Stimulated activated CD4-positive, alpha-beta T cell treated with anti-CD3 and anti-CD28 coated beads, TNF-alpha, amount 100 ng/mL, for 48 hours (primary cell): ENCODE results near the gene NKAIN2.
"Not testable (repeated sequence)": the region's sequence is repeated elsewhere in the genome, so short reads cannot be mapped to it uniquely, and the experiment has no call there.

ENCODE experiments used
- DNase-seq, 3 donors: peaks; one replicate each; pipeline ENCODE4 v3.0.0-alpha.2; 2020; ENCODE audit warnings: low read depth in 3 of 3

Gene NKAIN2

DNA sequence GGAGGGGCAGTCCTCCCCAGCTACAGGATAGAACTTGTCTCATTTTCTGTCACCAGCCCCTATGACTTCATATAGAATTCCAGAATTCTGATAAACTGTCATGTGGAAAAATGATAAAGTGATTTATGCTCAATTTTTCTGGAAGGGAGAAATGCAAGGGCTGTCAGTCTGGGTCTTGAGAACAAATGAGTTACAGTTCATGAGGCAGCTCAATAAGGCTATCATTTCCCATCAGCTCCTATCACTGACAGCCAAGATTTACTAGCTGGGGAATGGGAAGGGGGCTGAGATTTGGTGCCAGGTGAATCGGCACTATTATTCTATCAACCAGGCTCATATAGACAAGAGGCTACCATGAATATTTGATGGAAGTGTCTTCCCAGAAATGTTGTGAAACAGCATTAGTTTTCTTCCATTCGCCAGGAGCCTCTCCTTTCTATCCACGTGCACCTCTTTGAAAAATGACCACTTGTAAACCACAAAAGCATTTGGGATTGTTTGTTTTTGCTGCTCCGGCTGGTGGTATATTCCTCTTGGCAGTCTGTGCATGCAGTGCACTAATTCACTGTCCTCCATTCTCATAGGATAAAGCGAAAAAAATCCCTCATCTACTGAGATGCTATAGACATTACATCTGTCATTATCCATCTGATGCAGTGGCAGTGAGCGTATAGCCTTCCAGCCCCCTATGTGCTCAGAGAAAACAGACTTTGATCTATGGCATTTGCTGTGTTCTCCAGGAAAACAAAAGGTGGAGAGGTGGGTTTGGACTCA lies 629.9 kb downstream of the NKAIN2 start:
- DNase-seq = no peak

DNA sequence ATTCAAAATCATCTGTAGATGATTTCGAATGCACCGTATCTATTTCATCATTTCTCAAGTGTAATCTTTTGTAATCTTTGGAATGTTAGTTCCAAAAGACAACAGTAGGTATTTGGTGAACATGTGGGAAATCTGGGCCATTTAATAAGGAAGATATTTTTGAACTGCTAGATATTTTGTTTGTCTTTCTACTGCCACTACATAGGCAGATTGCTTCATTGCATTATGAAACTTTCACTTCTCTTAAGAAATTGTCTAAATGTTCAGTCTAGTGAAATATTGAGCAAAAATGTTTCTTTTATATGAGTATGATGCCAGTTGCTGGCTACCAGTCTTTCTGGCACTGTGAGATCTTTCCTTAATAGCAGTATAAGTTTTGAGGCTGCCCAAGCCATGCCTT lies 630.8 kb downstream of the NKAIN2 start:
- no peak for DNase-seq

DNA sequence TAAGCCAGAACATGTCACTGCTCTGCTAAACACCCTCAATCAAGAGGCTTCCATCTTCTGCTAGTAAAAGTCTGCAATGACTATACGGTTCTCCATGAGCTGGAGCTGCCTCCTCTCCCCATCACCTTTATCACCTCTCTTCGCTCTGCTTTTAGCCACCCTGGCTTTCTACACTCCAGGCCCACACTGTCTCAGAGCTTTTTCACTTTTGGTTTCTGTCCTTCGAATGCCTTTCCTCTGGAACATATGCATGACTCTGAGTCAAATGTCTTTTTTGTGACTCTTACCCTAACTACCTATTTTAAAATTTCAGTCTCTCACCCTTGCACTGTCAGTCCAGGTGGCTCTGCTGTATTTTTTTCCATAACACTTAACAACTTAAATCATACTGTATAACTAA lies 633.1 kb downstream of the NKAIN2 start:
- no peak for DNase-seq

DNA sequence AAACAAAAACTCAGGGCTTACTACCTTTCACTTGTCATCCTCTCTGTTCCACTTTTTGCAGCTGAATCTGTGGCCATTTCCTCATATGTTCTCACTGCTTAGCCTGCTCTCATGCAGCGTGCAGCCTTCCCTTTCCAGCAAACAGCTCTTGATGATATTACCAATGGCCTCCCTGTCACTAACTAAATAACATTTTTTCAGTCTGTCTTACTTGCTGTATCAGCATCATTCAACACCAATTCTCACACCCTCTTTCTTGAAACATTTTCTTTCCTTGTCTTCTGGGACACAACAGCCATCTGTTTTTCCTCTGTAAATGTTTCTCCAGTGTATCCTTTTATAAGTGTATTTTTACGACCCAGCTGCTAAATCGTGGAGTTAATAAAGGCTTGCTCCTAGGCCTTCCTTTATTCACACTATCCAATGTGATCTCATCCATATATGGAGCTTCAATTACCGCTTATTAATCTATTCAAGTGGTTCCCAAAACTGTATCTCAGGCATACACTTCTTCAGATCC lies 634.9 kb downstream of the NKAIN2 start:
- no peak for DNase-seq

DNA sequence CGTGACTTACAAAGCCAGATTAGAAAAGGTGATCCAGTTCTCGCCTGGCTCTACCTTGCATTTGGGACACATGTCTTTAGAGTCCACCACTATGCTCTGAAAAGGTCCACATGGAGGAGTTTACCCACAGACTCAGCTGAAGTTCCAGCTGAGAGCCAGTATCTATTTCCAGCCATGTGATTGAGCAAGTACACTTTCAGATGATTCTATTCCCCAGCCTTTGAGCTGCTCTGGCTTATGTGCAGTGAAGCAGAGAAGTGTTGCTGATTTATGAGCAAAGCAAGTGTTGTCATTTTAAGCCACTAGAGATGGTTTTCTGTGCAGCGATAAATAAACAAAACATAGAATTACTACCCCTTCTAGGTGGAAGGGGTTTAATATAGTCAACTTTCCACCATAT lies 637.8 kb downstream of the NKAIN2 start:
- DNase-seq = no peak

DNA sequence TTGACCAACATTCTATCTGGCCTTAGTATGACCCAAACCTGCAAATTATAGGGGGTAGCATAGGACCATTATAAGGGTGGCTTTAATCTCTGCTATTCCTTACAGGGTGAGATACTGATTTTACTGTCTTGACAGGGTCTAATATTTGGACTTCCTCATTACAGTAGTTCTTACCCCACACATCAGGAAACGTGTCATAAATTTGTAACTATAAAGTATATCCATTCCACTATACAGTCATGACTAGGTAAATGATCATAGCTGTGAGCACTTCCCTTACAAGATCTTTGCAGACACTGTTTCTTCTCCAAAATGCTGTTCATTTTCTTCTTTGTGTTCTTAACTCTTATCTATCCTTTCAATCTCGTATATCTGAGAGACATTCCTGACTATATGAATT lies 639.9 kb downstream of the NKAIN2 start:
- DNase-seq = no peak

DNA sequence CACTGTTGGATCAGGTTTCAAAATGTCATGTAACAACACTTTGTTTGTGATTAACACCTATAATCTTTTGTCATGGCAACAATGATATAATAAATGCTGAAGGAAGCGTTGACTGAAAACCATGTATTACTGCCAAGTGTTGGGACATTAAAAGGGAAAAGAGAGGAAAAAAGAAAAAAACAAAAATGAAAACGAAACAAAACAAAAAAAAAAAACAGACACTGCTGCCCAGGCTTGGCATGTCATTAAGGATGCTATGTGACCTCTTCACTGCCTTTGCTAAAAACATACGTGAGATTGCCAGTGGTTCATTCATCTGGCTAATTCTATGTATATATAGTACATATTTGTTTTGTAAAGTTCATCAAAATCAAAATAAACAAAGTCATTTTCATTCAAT lies 641.9 kb downstream of the NKAIN2 start:
- DNase-seq = no peak

DNA sequence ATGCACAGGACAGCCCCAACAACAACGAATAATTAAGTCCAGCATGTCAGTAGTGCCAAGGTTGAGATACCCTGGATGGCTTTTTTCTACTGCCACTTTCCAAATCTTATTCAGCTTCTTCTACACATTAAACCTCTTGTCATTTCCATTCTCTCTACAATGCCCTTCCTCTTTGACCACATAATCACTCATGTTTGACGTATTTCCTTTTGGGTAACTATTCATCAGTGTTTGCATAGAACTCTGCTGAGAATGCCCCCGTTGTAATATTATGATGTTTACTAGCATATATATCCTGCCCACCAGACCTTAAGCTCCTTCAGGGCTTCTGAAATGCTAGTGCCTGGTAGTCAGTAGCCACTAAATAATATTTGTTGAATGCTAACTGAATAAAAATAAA lies 643.3 kb downstream of the NKAIN2 start:
- DNase-seq = no peak

DNA sequence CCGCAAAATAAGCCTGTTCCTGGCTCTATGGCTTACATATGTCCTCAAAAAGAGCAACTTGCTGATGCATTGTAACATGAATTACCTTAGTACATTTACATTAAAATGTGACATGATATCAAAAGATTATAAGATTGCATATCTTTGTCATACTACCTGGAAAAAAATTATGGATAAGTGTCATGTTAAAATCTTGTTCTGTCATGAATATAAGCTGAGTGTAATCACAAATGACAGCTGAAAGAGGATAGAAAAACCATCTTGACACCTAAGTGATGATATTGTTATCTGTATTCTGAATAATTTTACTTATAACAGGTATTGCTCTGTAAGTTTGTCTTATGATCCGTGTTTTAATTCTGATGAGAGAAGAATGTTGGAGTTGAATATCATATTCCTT lies 655.6 kb downstream of the NKAIN2 start:
- DNase-seq = no peak

DNA sequence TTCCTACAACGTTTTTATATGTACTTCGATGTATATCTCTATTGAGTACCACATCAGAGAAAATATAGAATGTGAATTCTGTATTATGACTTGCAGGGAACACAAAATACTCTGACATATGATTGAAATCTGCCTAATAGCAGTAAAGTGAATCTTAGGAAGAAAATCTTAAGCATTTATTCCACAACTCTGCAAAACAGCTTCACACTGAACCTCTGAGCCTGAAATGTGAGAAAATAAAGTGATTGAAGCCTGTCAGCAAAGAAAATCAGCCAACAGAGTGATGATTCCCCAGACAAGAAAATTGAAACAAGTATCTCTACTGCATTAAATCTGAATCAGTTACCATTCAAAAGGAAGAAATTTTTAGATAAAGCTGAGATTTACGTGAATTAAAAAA lies 659.1 kb downstream of the NKAIN2 start:
- no peak for DNase-seq

DNA sequence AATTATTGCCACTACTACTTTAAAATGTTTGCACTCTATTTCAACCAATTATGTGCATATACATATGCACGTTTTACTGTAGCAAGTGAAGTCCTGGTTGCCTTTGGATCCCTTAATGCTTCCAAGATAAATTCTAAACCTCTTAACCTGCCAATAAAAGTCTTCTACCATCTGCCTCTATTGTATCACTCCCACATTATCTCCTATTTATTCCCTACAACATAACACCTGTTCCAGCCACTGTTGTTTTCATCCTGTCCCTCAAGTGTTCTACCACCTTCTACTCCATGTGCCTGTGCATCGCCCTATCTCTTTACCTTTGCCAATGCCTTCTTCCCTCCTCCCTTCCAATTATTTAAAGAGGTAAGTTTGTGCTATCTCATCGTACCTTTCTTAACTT lies 659.6 kb downstream of the NKAIN2 start:
- DNase-seq = no peak

DNA sequence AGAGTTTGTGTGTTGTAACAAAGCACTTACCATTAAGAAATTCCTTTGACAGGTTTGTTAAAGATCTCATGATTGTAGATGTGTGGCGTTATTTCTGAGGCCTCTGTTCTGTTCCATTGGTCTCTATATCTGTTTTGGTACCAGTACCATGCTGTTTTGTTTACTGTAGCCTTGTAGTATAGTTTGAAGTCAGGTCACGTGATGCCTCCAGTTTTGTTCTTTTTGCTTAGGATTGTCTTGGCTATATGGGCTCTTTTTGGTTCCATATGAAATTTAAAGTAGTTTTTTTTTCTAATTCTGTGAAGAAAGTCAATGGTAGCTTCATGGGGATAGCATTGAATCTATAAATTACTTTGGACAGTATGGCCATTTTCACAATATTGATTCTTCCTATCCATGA lies 660.9 kb downstream of the NKAIN2 start:
- DNase-seq = not testable (repeated sequence)

DNA sequence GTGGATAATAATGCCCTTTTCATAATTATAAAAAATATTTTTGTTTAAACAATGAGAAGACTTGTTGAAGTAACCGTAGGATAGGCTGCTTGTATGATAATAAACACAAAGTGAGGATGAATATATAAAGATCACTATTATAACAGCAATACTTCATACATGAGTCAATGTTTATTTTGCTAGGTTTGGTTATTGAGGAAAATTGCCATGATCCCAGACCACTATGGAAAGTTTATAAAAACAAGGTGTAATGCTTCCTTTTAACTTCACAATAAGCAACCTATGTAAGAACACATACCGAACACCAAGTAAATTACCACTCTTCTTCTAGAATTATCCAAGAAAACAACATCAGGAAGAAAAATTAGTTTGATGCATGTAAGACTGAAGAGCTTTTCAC lies 663.3 kb downstream of the NKAIN2 start:
- DNase-seq = no peak

DNA sequence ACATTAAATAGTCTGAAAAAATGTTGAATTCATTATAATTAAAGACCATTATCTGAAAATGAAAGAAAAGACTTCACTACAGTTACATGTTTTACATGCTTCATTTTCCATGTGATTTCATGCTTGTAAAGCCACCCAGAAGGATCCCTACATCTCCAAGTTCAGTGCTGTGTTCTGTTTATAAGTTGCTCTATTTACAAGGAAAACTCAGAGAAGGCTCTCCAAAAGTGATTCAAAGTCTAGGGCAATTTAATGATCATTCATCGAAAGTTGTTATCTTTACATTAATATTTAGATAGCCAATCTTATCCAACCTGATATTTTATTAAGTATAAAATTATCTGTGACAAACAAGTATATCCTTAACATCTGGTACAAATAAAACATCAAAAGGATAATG lies 663.7 kb downstream of the NKAIN2 start:
- no peak for DNase-seq

DNA sequence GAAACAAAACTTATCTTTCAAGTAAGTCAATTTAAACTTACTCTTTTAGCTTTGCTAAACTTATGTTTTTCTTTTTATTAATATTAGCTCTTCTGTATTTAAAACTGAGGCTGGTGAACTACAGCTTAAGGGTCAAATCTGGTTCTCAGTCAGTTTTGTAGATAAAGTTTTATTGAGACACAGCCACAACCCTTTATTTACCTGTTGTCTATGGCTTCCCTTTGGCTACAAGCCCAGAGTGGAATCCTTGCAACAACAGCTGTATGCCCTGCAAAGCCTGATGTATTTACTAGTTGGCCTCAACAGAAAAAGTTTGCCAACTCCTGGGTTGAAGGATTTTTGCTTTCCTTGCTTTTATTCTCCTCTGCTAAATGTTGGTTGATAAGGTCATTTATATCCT lies 667.1 kb downstream of the NKAIN2 start:
- DNase-seq = no peak

DNA sequence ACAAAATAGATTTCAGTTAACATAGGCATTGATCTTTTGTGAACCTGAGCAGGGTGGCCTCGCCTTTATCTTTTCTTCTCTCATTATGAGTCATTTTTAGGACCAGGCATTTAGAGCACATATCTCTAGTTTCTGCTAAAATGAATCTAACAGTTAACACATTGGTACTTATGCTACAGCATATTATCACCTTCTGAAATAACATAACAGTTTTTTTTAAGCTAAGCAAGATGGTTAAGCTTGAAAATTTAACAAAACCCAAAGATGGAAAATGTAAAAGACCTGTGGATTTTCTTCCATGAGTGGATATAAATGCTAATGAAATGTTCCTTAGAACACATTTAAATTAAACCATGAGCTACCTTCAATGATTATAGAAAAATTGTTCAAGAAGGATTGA lies 671.5 kb downstream of the NKAIN2 start:
- DNase-seq = no peak

DNA sequence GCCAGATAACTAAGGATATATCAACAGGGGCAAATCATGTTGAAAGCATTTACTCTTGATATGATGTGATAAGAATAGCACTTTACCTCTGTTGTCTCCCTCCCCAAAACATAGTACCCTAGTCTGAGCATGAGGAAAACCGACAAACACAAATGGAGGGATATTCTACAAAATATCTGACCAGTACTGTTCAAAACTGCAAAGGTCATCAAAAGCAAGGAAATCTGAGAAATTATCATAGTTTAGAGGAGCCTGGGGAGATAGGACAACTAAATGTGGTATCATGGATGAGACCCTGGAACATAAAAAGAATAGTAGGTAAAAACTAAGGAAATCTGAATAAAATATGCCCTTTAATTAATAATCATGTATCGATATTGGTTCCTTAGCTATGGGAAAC lies 675.2 kb downstream of the NKAIN2 start:
- DNase-seq = no peak

DNA sequence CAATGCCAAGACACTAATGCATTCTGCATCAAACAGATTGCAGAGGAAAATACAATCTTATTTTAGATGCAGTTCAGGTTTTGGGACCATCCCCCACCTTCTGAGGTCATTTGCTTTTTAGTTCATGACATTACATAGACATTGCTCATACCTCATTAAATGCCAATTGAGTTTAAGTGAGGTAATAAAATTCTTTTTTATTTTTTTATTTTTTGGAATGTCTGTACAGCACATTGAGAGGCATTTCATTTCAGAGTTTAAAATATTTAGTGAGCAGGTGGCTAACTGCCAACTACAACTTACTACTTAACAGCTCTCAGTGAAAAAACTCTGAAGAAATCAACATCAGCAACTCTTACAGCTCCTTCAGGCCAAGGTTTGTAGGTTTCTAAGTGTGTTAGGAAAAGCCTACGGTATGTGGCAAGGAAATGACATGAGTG lies 676.3 kb downstream of the NKAIN2 start:
- no peak for DNase-seq

DNA sequence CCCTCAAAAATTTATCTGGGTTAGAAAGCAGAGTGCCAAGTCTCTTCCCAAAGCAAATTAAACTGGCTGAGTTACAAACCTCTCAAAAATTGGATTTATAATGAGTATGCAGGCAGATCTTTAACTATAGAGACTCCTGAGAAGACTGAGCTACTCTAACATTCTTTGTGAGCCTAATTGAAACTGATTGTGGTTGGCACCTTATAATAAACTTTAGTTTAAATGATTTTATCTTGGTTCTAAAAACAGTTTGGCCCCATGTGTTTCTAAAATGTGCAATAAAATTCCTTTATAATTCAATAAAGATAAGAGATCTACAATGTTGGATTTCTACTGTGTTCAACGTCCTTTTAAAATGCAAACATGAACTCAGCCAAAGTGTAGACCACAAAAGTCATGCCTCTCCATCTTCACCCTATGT lies 678.4 kb downstream of the NKAIN2 start:
- DNase-seq = no peak

DNA sequence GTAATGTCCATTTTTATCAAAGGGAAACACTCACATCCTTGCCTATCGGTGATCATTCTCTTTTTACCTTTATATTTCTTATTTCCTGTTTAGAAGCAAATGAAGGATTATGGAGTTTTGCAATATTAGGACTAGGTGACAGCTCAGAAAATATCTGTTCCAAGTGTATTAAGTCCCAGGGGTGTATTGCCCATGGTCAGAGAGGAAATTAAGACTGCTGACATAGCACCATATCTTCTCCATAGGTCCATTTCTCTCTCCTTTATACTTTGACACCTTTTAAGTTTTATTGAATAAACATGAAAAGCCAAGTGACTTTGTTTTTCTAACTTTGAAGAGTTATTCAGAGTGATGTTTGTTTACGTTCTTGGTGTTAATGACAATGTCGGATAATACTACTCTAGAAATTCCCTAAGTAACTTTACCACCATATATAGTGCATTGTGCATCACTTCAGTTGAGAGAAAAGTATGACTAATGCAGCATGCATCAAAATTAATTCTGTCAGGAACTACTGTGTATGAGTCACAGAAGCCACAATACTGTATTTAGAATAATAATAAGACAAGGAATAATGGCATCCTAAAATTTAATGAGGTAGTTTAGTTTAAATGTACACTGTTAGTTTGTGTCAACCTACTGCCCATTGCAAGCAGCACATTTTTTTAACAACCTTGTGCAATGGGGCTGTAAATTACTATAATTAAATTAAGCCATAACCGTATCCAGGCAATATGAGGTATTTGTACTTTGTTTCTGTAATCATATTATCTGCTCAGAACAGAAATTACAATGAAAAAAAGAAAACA lies 684.2 kb downstream of the NKAIN2 start:
- DNase-seq = no peak

DNA sequence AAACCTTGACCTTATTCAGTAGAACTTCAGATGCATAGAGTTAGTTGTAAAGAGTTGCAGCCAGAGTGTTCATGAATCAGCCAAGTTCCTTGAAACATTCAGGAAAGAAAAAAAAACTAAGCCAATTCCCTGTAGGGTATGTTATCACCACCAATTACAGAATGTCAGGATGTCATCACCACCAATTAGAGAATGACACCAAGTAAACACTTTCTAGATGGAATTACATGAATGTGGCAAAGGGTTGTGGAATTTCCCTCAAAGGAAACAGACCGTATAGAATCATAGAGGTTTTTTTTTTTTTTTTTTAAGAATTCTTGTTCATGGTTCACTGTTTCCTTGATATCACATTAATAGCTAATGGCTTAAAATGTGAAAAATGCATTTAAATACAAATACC lies 686.5 kb downstream of the NKAIN2 start:
- DNase-seq = no peak

DNA sequence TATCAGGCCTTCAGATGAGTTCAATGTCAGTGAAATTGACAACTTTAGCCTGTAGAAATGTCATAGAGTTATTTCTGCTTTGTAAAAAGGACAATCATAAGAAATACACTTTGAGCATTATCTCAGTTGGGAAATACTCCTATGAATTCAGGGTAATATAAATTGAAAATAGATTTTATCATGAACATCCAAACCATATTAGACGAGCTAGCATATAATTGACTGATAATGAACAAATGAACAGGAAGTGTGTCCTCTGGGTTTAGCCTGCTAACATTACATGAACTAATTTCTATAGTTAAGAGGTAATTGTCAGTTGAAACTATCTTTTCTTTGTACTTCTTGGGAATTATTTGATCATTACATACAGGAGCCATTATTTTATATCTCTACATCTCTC lies 689.6 kb downstream of the NKAIN2 start:
- no peak for DNase-seq
